ENCODE data around the gene ZNF22.
A peak's percentile ranks its signal among the peaks of the same experiment; 100 is the strongest.

Gene ZNF22

DNA sequence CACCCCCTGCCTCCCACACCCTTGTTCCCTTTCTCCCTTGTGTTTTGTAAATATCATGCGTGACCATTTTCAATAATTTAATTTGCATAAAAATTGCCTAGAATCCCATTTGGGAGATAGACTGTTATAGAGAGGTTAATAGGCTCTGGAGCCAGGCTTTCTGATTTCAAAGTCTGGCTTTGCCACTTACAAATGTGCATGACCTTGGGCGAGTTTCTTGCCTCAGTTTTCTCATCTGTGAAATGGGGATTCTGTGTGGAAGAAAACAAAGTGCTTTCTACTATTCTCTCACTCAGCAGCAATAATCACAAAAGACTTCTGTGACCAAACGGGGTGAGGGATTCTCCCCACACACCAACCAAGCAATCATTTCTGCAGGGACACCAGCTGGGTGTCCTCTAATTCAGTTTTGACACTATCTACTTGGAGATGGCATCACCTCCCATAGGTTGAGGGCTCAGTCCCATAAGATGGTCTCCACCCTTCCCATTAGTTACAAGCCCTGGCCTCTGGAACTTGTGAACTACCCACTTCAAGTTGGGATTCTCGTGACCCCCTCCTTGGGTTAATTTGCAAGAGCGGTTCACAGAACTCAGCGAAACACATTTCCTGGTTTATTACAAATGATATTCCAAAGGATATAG, 3.5 kb upstream of the ZNF22 start:
- no peak overlapping the region for H3K4me3 ChIP-seq (ENCODE audit: low read length)
- no peak for DNase-seq (ENCODE audit: low read depth)
- TF ChIP-seq, protein P1, sequence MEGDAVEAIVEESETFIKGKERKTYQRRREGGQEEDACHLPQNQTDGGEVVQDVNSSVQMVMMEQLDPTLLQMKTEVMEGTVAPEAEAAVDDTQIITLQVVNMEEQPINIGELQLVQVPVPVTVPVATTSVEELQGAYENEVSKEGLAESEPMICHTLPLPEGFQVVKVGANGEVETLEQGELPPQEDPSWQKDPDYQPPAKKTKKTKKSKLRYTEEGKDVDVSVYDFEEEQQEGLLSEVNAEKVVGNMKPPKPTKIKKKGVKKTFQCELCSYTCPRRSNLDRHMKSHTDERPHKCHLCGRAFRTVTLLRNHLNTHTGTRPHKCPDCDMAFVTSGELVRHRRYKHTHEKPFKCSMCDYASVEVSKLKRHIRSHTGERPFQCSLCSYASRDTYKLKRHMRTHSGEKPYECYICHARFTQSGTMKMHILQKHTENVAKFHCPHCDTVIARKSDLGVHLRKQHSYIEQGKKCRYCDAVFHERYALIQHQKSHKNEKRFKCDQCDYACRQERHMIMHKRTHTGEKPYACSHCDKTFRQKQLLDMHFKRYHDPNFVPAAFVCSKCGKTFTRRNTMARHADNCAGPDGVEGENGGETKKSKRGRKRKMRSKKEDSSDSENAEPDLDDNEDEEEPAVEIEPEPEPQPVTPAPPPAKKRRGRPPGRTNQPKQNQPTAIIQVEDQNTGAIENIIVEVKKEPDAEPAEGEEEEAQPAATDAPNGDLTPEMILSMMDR (conservative IDR thresholded peaks at IDR 0.05; ENCODE audit: low read depth, low read length): no peak

DNA sequence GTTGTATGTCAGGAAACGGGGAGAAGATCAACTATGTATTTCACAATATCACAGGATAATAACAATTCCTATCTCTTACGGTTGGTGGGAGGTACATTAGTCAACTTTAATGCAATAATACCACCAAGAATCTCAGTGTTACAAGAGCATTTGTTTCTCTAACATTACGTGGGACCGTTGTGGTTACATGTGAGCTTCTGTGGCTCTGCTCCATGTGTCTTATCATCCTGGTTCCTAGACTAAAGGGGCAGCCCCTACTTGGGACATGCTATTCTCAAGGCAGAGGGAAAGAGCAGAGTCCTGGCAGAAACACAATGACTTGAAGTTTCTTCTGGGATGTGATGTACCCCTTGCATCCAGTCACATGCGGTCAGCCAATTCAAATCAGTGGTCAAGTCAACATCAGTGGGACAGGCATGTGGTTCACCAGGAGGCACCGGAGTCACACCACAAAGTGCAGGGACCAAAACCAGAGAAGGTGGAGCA, 2.5 kb upstream of the ZNF22 start:
- no peak for DNase-seq (ENCODE audit: low read depth)
- TF ChIP-seq, protein P1 (conservative IDR thresholded peaks at IDR 0.05; ENCODE audit: low read depth, low read length): no peak

DNA sequence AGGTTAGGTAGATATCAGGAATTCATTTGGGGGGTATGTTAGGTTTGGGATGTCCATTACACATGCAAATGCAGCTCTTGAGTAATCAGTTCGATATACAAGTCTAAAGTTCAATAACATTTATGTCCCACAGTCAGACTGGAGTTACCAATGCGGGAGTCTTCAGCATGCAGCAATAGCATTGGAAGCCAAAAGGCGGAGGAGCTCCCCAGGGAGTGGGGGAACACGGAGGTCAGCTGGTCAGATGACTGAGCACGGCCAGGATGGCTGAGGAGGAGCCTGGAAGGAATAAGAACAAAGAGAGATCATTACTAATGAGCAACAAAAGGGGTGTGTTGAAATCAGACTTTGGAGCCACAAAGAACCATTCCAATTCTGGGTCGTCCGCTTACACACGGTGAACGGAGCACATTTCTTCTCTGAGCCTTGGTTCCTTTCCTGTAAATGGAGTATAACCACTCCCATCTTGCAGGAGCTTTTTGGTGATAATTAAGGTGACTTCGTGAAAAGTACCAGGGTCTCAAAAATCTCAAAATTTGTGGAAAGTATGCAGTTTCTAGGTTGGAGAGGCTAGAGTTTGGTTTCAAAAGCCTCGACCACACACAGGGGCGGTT, 478 bp upstream of the ZNF22 start:
- no peak for DNase-seq (ENCODE audit: low read depth)
- peak overlapping the region; percentile 19 for H3K4me3 ChIP-seq (ENCODE audit: low read length)
- TF ChIP-seq, protein P1 (conservative IDR thresholded peaks at IDR 0.05; ENCODE audit: low read depth, low read length): no peak

More for the DNA sequence above, 2.5 kb upstream of the ZNF22 start:
- H3K4me3 ChIP-seq (ENCODE audit: low read length): no peak overlapping the region

DNA sequence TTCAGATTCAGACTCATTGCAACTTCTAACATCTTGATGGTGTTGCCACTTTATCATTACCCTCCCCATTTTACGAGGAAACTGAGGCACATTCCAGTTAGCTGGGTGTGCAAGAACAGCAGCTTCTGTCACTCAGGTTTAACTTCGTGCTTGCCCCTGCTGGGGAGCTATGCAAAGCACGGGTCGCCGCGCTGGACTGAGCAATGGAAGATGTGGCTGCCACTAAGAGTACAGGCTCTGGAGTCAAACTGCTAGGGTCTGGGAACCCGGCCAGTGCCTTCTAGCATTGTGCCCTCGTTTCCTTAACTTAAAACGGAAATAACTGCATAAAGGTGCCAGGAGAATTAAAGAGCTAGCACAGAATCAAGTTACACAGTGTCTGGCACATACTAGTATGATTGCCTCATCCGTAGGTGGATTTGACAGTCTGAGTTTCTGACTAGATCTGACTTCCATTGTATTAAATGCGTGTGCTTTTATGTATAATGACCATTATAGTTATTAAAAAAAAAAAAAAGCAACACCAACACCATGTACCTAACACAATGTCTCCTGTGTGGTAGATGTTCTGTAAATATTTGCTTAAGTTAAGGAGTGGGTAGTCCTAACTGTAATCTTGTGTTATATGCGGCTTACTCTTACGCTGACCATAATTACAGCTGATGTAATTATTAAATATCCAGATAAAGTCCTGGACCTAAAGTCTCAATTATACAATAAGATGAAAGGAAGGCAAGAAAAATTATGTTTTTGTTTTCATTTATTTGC, 842 bp downstream of the ZNF22 start:
- DNase-seq (ENCODE audit: low read depth): peak; percentile 60
- peak overlapping the region; percentile 53 for H3K4me3 ChIP-seq (ENCODE audit: low read length)
- TF ChIP-seq, protein P1 (conservative IDR thresholded peaks at IDR 0.05; ENCODE audit: low read depth, low read length): peak; percentile 21

DNA sequence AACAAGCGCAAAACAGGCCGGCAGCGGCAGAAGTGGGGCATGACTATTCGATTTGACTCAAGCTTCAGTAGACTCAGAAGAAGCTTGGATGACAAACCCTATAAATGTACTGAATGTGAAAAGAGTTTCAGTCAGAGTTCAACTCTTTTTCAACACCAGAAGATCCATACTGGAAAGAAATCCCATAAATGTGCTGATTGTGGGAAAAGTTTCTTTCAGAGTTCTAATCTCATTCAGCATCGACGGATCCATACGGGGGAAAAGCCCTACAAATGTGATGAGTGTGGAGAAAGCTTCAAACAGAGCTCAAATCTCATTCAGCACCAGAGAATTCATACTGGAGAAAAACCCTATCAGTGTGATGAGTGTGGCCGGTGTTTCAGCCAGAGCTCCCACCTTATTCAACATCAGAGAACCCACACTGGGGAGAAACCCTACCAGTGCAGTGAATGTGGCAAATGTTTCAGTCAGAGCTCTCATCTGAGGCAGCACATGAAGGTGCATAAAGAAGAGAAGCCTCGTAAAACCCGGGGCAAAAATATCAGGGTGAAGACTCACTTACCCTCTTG, 2.8 kb downstream of the ZNF22 start:
- no peak for DNase-seq (ENCODE audit: low read depth)
- H3K4me3 ChIP-seq (ENCODE audit: low read length): no peak overlapping the region
- TF ChIP-seq, protein P1 (conservative IDR thresholded peaks at IDR 0.05; ENCODE audit: low read depth, low read length): no peak

DNA sequence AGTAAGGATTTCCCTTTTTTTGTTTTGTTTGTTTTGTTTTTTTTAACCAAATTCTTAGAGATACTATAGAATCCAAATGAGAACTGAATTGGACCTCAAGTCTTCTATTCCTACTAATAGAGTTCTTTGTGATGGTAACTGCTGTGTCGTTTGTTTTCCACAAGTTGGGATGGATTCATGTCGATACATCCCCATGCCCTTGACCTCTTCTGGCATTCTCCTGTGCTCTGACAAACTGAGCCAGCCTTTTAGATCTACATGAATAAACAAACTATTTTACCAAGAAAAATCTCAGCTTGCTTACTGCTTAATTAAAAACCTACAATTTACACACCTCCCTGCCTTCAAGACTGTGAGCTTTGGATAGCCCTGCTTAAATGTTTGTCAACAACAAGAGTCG, 3.9 kb downstream of the ZNF22 start:
- TF ChIP-seq, protein P1 (conservative IDR thresholded peaks at IDR 0.05; ENCODE audit: low read depth, low read length): no peak
- no peak overlapping the region for H3K4me3 ChIP-seq (ENCODE audit: low read length)
- DNase-seq (ENCODE audit: low read depth): no peak
